A549 (cell line): ENCODE results near the gene DSCAM. TPM values are rescaled to one million over a fixed set of nuclear protein-coding genes. Genes with fewer than 3 reads are reported as not detected.

ENCODE experiments used
- ATAC-seq, 2 experiments: fragments of 200-7000 bp in 1 of 2; fragments of >200 bp in 1 of 2; cut with Nextera tagmentation in 1 of 2; cut with Tn5 transposase in 1 of 2; 3 replicates each; pipeline versions ENCODE4 v1.8.0 to v1.9.1; 2018 to 2020; ENCODE audit warnings: mild to moderate bottlenecking in 1 of 2, moderate library complexity in 1 of 2
- CTCF ChIA-PET: fragments of 300-600 bp; sonication (Branson Sonifier 250); formaldehyde crosslinking; extraction: SDS; loops from one replicate; lab custom pipeline; 2021; ENCODE audit warnings: antibody characterized with exemption, inconsistent platforms; lab: Yijun Ruan, JAX
- POLR2A ChIA-PET: fragments of 350-600 bp; formaldehyde crosslinking; extraction: SDS; loops from one replicate; lab custom pipeline; 2021; ENCODE audit warnings: antibody characterized with exemption, inconsistent platforms; lab: Yijun Ruan, JAX
- DNase-seq, 2 experiments: peaks; one replicate each; pipeline versions ENCODE4 v3.0.0 to v3.0.0-alpha.2; 2011 to 2016; ENCODE audit warnings: low read depth in 1 of 2, low spot score in 1 of 2
- FAIRE-seq: peaks from 2 replicates; lab custom pipeline; 2011; peaks lifted over from hg19 to GRCh38; lab: Jason Lieb, UNC
- H3K27ac ChIP-seq, 2 experiments: fragments of >200 bp; sonication (Bioruptor Twin); formaldehyde crosslinking; 3 replicates each; pipeline ENCODE4 v1.5.1; 2016 to 2017
- H3K4me1 ChIP-seq: fragments of >200 bp; sonication (Bioruptor Twin); formaldehyde crosslinking; 3 replicates; pipeline ENCODE4 v1.6.1; 2016
- H3K4me2 ChIP-seq: fragments of >200 bp; sonication (Bioruptor Twin); formaldehyde crosslinking; 3 replicates; pipeline ENCODE4 v1.6.1; 2016
- H3K4me3 ChIP-seq: fragments of >200 bp; sonication (Bioruptor Twin); formaldehyde crosslinking; 3 replicates; pipeline ENCODE4 v1.5.1; 2016
- H3K9me3 ChIP-seq: fragments of >200 bp; sonication (Bioruptor Twin); formaldehyde crosslinking; 3 replicates; pipeline ENCODE4 v1.6.1; 2016
- BHLHE40 ChIP-seq: IDR thresholded peaks from 2 replicates; pipeline ENCODE4 v1.6.1; 2012; ENCODE audit warnings: low read depth, low read length, inconsistent platforms
- CBX2 ChIP-seq: fragments of 200-600 bp; sonication (generic); IDR thresholded peaks from 2 replicates; pipeline ENCODE4 v1.6.1; 2016; ENCODE audit warnings: low read depth, mild to moderate bottlenecking, borderline replicate concordance
- CBX8 ChIP-seq: fragments of 200-600 bp; sonication (generic); IDR thresholded peaks from 2 replicates; pipeline ENCODE4 v1.6.1; 2016
- CEBPB ChIP-seq, 2 experiments: fragments of >200 bp in 1 of 2; sonication (Bioruptor Twin) in 1 of 2; formaldehyde crosslinking in 1 of 2; IDR thresholded peaks; 2 replicates each; pipeline ENCODE4 v1.6.1; 2012 to 2016
- CHD2 ChIP-seq: fragments of 150-350 bp; IDR thresholded peaks from 2 replicates; pipeline ENCODE4 v1.6.1; 2014; ENCODE audit warnings: low read length; ENCODE audit not compliant: partially characterized antibody
- CHD4 ChIP-seq: fragments of 200-600 bp; sonication (generic); IDR thresholded peaks from 2 replicates; pipeline ENCODE4 v1.6.1; 2016; ENCODE audit warnings: antibody characterized with exemption, mild to moderate bottlenecking, borderline replicate concordance
- EHF ChIP-seq: fragments of 250-450 bp; sonication (Bioruptor Pico); IDR thresholded peaks from 2 replicates; pipeline ENCODE4 v1.5.0; 2020; ENCODE audit warnings: mild to moderate bottlenecking
- EP300 ChIP-seq, 2 experiments: fragments of >200 bp; sonication (Bioruptor Twin); formaldehyde crosslinking; IDR thresholded peaks; 2 replicates in 1 of 2; 3 replicates in 1 of 2; pipeline ENCODE4 v1.6.1; 2016 to 2017
- FOXS1 ChIP-seq: fragments of 250-450 bp; sonication (Bioruptor Pico); IDR thresholded peaks from 2 replicates; pipeline ENCODE4 v1.5.0; 2020; ENCODE audit warnings: mild to moderate bottlenecking, moderate library complexity
- HDAC2 ChIP-seq: fragments of 200-600 bp; sonication (generic); IDR thresholded peaks from 2 replicates; pipeline ENCODE4 v1.6.1; 2016
- HOXA7 ChIP-seq: fragments of 250-450 bp; sonication (Bioruptor Pico); IDR thresholded peaks from 2 replicates; pipeline ENCODE4 v1.5.0; 2020; ENCODE audit warnings: mild to moderate bottlenecking, moderate library complexity
- HOXB13 ChIP-seq: fragments of 250-450 bp; sonication (Bioruptor Pico); IDR thresholded peaks from 2 replicates; pipeline ENCODE4 v1.5.0; 2020; ENCODE audit warnings: low read depth, mild to moderate bottlenecking, moderate library complexity
- JUNB ChIP-seq: fragments of >200 bp; sonication (Bioruptor Twin); formaldehyde crosslinking; IDR thresholded peaks from 2 replicates; pipeline ENCODE4 v1.6.1; 2016
- KDM1A ChIP-seq: fragments of 200-600 bp; sonication (generic); IDR thresholded peaks from 2 replicates; pipeline ENCODE4 v1.6.1; 2016; ENCODE audit warnings: low read depth, mild to moderate bottlenecking
- KDM5A ChIP-seq: fragments of 200-600 bp; sonication (generic); IDR thresholded peaks from 2 replicates; pipeline ENCODE4 v1.6.1; 2016; ENCODE audit warnings: antibody characterized with exemption, mild to moderate bottlenecking
- MAFK ChIP-seq: fragments of 450-650 bp; IDR thresholded peaks from 2 replicates; pipeline ENCODE4 v1.6.1; 2014; ENCODE audit not compliant: partially characterized antibody
- MYC ChIP-seq: IDR thresholded peaks from 2 replicates; pipeline ENCODE4 v1.6.1; 2012; ENCODE audit warnings: mild to moderate bottlenecking, inconsistent platforms, low read length, improper control_type of control experiment, borderline replicate concordance
- NPAS2 ChIP-seq: fragments of 250-450 bp; sonication (Bioruptor Pico); IDR thresholded peaks from 2 replicates; pipeline ENCODE4 v1.8.0; 2022; ENCODE audit warnings: mild to moderate bottlenecking, moderate library complexity, borderline replicate concordance
- PHF8 ChIP-seq: fragments of 200-600 bp; sonication (generic); IDR thresholded peaks from 2 replicates; pipeline ENCODE4 v1.6.1; 2016; ENCODE audit warnings: low read depth, mild to moderate bottlenecking, antibody characterized with exemption, moderate library complexity, borderline replicate concordance
- POLR2A ChIP-seq: IDR thresholded peaks from 2 replicates; pipeline ENCODE4 v1.6.1; 2012; ENCODE audit warnings: mild to moderate bottlenecking, low read length
- POLR2AphosphoS2 ChIP-seq: conservative IDR thresholded peaks from 2 replicates; pipeline ENCODE4 v1.6.1; 2012; ENCODE audit warnings: low read length, improper control_type of control experiment, inconsistent platforms
- RAD21 ChIP-seq, 2 experiments: fragments of >200 bp in 1 of 2; sonication (Bioruptor Twin) in 1 of 2; formaldehyde crosslinking in 1 of 2; IDR thresholded peaks in 1 of 2; conservative IDR thresholded peaks in 1 of 2; 2 replicates in 1 of 2; 3 replicates in 1 of 2; pipeline ENCODE4 v1.6.1; 2012 to 2018; ENCODE audit warnings: inconsistent platforms in 1 of 2
- RARB ChIP-seq: fragments of 250-450 bp; sonication (Bioruptor Pico); IDR thresholded peaks from 2 replicates; pipeline ENCODE4 v1.8.0; 2021; ENCODE audit warnings: mild to moderate bottlenecking, moderate library complexity
- RFX5 ChIP-seq: fragments of 450-650 bp; IDR thresholded peaks from 2 replicates; pipeline ENCODE4 v1.7.1; 2014; ENCODE audit warnings: antibody characterized with exemption, mild to moderate bottlenecking, moderate library complexity
- SMC3 ChIP-seq: fragments of >200 bp; sonication (Bioruptor Twin); formaldehyde crosslinking; IDR thresholded peaks from 3 replicates; pipeline ENCODE4 v1.6.1; 2018; ENCODE audit warnings: inconsistent platforms
- TFCP2L1 ChIP-seq: fragments of 250-450 bp; sonication (Bioruptor Pico); IDR thresholded peaks from 2 replicates; pipeline ENCODE4 v1.5.0; 2021; ENCODE audit warnings: mild to moderate bottlenecking
- USF2 ChIP-seq: fragments of 450-650 bp; IDR thresholded peaks from 2 replicates; pipeline ENCODE4 v1.6.1; 2014; ENCODE audit warnings: antibody characterized with exemption
- ZC3H11A ChIP-seq: fragments of 450-650 bp; IDR thresholded peaks from 2 replicates; pipeline ENCODE4 v1.6.1; 2014; ENCODE audit warnings: antibody characterized with exemption, mild to moderate bottlenecking
- ZSCAN20 ChIP-seq: fragments of 250-450 bp; sonication (Bioruptor Pico); IDR thresholded peaks from 2 replicates; pipeline ENCODE4 v1.8.0; 2022; ENCODE audit warnings: mild to moderate bottlenecking, moderate library complexity
- whole genome bisulfite sequencing: methylation state at CpG from one replicate; pipeline ENCODE4 v1.1.6; 2017; ENCODE audit errors: missing lambda C conversion rate; 5-methylcytosine and 5-hydroxymethylcytosine counted together
- polyA plus RNA-seq, 4 experiments: library from polyadenylated mRNA; depleted of rRNA in 3 of 4; stranded (reverse); fragments of >200 nt; fragmentation: RNase III in 1 of 4; extraction: RNeasy Plus Mini Kit Qiagen cat#74134 plus additional on column Dnase treatment in 1 of 4; gene quantifications; 2 replicates in 3 of 4; 3 replicates in 1 of 4; pipeline ENCODE4 v1.2.3, GENCODE V29; 2011 to 2017
- TF ChIP-seq, protein P1 (sequence below): fragments of >200 bp; sonication (Bioruptor Twin); formaldehyde crosslinking; IDR thresholded peaks from 3 replicates; pipeline ENCODE4 v1.5.1; 2016

Gene DSCAM
- polyA plus RNA-seq, 2 of the 4 experiments (the other 2 are of a cell fraction) = not detected

DNA sequence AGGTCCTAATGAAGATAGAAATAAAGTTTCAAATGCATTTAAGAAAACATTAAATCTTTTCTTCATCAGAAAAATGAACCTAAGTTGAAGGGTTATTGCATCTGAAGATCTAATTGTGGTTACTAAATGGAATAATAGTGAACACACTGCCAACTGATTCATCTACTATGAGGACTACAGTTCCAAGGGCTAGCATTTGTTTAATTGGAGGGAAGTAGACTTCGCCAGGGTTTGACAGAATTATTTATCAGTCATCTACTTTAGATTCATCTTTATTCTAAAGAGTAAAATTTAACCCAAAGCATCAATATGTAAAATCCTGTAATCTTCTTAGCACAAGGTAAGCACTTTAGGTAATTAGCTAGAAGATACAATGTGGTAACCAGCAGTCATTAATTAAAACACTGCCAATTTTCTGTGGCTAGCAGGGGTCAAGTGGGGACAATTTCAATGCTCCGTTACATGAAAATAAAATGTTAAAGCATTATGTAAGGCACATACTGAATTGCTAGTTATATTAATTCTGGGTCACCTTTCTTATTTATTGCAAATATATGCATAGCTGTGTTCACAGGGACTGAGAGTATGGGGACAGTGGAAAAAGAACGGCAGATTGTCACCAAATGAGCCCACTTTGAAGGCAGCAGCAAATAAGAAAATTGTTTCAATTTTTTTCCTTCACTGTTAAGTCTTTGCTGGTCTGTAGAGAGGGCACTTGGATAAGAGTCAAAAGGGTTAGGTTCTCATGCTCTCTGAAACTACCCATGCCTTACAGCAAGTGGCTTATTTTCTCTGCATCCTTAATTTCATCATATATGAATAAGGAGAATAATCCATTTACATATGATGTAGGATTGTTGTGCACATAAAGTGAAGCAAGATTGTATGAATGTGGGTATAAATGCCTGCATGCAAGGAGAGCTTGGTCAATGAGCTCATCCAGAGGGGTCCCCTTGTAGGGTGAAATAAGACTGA lies 563.8 kb downstream of the DSCAM start:
- TF ChIP-seq RAD21 (conservative IDR thresholded peaks at IDR 0.05 in 1 of 2, IDR thresholded peaks at IDR 0.05 in 1 of 2) = no peak
- no peak for TF ChIP-seq RARB (CRISPR knock-in tag)
- TF ChIP-seq NPAS2 (CRISPR knock-in tag) = no peak
- no peak for TF ChIP-seq EP300 (IDR thresholded peaks at IDR 0.05)
- no peak for TF ChIP-seq KDM5A
- TF ChIP-seq MYC = no peak
- TF ChIP-seq ZSCAN20 (CRISPR knock-in tag) = no peak
- no peak for TF ChIP-seq CBX2
- no peak for TF ChIP-seq JUNB
- TF ChIP-seq EHF = no peak
- no peak for TF ChIP-seq TFCP2L1 (CRISPR knock-in tag)
- no peak for TF ChIP-seq CHD4
- no peak for TF ChIP-seq HOXA7
- TF ChIP-seq, protein P1, sequence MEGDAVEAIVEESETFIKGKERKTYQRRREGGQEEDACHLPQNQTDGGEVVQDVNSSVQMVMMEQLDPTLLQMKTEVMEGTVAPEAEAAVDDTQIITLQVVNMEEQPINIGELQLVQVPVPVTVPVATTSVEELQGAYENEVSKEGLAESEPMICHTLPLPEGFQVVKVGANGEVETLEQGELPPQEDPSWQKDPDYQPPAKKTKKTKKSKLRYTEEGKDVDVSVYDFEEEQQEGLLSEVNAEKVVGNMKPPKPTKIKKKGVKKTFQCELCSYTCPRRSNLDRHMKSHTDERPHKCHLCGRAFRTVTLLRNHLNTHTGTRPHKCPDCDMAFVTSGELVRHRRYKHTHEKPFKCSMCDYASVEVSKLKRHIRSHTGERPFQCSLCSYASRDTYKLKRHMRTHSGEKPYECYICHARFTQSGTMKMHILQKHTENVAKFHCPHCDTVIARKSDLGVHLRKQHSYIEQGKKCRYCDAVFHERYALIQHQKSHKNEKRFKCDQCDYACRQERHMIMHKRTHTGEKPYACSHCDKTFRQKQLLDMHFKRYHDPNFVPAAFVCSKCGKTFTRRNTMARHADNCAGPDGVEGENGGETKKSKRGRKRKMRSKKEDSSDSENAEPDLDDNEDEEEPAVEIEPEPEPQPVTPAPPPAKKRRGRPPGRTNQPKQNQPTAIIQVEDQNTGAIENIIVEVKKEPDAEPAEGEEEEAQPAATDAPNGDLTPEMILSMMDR = no peak
- no peak for TF ChIP-seq MAFK
- TF ChIP-seq HDAC2 = no peak
- no peak for TF ChIP-seq KDM1A
- no peaks in the 10 kb centered on the region for H3K9me3 ChIP-seq
- ATAC-seq (no peak), DNase-seq (no peak), FAIRE-seq (no peak)
- H3K27ac ChIP-seq = no peak overlapping the region
- ChIA-PET POLR2A (no interaction called here), CTCF (no interaction called here)
- no peak overlapping the region for H3K4me3 ChIP-seq
- H3K4me2 ChIP-seq = no peak overlapping the region
- H3K4me1 ChIP-seq = no peaks in the 10 kb centered on the region
- 5% methylated on average over 3 of the region's 3 CpGs for WGBS

GRCh38 chr21:40278345-40278744 lies 568.6 kb downstream of the DSCAM start:
- FAIRE-seq (no peak), ATAC-seq (no peak), DNase-seq (no peak)
- Histone ChIP-seq H3K4me2 (no peak overlapping the region), H3K4me3 (no peak overlapping the region), H3K9me3 (no peaks in the 10 kb centered on the region), H3K4me1 (no peaks in the 10 kb centered on the region), H3K27ac (no peak overlapping the region)
- 0% methylated on average over 1 of the region's 1 CpG for WGBS
- POLR2A ChIA-PET = no interaction called here
- TF ChIP-seq CBX8 (no peak), USF2 (no peak), HOXA7 (no peak), RFX5 (no peak), POLR2A (no peak), KDM1A (no peak), POLR2AphosphoS2 (no peak), ZSCAN20 (CRISPR knock-in tag) (no peak), ZC3H11A (no peak), CEBPB (IDR thresholded peaks at IDR 0.05) (no peak), MAFK (no peak), CHD2 (no peak), HDAC2 (no peak), EP300 (IDR thresholded peaks at IDR 0.05) (no peak), FOXS1 (CRISPR knock-in tag) (no peak), SMC3 (no peak), RARB (CRISPR knock-in tag) (no peak), BHLHE40 (no peak), PHF8 (no peak), HOXB13 (CRISPR knock-in tag) (no peak)
- CTCF ChIA-PET = no interaction called here
